Adipocyte (in vitro differentiated cells): ENCODE results near the gene MRPL28.

Experiments used
- DNase-seq: peaks from one replicate; pipeline ENCODE4 v3.0.0-alpha.2; 2015; ENCODE audit warnings: low read depth
- H3K27me3 ChIP-seq: replicated peaks from 2 replicates; pipeline ENCODE4 v1.7.0; 2013; ENCODE audit warnings: mild to moderate bottlenecking, low read length, moderate library complexity; ENCODE audit not compliant: control insufficient read depth, insufficient read depth
- H3K36me3 ChIP-seq: 2 replicates; pipeline ENCODE4 v1.7.0; 2013; ENCODE audit warnings: low read length, mild to moderate bottlenecking, moderate library complexity; ENCODE audit not compliant: control insufficient read depth, insufficient read depth, severe bottlenecking
- H3K4me1 ChIP-seq: 2 replicates; pipeline ENCODE4 v1.7.0; 2013; ENCODE audit warnings: mild to moderate bottlenecking, low read length, moderate library complexity; ENCODE audit not compliant: control insufficient read depth, insufficient read depth
- H3K4me3 ChIP-seq: 2 replicates; pipeline ENCODE4 v1.7.0; 2013; ENCODE audit warnings: mild to moderate bottlenecking, low read length, moderate library complexity
- H3K9ac ChIP-seq: 2 replicates; pipeline ENCODE4 v1.7.0; 2013; ENCODE audit warnings: mild to moderate bottlenecking, low read length, moderate library complexity
- H3K9me3 ChIP-seq: 2 replicates; pipeline ENCODE4 v1.7.0; 2013; ENCODE audit warnings: mild to moderate bottlenecking, low read length, moderate library complexity; ENCODE audit not compliant: control insufficient read depth

The MRPL28 gene

DNA sequence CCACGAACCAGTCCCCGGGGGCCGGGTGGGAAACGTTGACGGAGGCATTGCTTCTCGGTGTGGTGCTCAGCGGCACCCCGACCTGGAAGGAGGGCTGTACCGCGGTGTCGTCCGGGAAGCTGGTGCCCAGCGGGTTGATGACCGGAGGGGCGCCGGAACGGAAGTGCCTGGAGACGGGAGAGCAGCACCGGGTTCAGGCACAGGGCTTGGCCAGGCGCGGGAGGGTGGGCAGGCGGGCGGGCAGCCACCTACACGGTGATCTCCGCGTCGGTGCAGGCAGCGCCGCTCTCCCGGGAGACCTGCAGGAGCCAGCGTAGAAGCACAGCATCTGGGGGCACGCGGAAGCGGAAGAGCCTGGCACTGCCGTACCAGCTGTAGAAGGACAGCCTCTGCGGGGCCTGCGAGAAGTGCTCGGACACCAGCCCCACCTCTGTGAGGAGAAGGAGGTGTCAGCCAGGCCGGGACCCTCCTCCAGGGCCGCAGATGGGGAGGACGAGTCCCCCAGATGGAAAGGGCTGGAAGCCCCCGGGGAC, 7.1 kb upstream of the MRPL28 start:
- Histone ChIP-seq H3K4me1 (no peaks in the 10 kb centered on the region), H3K9ac (no peak overlapping the region), H3K4me3 (no peak overlapping the region), H3K9me3 (no peaks in the 10 kb centered on the region), H3K36me3 (peaks cover 37% of the 10 kb centered on the region), H3K27me3 (no peaks in the 10 kb centered on the region)
- no peak for DNase-seq

DNA sequence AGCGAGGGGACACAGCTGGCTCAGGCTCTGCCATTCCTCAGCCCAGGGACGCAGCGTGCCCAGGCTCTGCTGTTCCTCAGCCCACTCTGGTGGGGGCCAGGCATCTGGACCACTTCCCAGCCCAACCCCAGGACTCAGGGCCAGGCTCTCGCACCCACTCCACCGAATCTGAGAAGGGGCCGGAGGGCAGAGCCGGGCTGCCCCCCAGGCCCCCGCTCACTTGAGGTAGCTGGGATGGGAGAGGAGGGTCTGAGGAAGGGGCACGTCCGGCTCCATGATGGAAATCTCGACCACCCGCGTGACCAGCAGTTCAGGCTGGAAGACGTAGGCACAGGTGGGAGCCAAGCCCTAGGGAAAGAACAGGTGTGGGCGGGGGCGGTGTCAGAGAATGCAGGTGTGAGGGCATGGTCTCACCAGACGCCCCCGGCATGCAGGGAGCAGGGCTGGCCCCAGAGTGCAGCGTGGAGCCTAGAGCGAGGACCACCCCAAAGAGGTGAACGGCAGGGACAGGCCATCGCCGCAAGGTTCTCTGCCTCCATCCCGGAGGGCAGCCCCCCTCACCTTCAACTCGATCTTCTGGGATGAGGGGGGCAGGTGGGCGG, 6.6 kb upstream of the MRPL28 start:
- DNase-seq, result no peak
- no peak overlapping the region for H3K4me3 ChIP-seq
- no peaks in the 10 kb centered on the region for H3K4me1 ChIP-seq
- no peaks in the 10 kb centered on the region for H3K27me3 ChIP-seq
- H3K36me3 ChIP-seq, result peaks cover 43% of the 10 kb centered on the region
- H3K9me3 ChIP-seq, result no peaks in the 10 kb centered on the region
- no peak overlapping the region for H3K9ac ChIP-seq

DNA sequence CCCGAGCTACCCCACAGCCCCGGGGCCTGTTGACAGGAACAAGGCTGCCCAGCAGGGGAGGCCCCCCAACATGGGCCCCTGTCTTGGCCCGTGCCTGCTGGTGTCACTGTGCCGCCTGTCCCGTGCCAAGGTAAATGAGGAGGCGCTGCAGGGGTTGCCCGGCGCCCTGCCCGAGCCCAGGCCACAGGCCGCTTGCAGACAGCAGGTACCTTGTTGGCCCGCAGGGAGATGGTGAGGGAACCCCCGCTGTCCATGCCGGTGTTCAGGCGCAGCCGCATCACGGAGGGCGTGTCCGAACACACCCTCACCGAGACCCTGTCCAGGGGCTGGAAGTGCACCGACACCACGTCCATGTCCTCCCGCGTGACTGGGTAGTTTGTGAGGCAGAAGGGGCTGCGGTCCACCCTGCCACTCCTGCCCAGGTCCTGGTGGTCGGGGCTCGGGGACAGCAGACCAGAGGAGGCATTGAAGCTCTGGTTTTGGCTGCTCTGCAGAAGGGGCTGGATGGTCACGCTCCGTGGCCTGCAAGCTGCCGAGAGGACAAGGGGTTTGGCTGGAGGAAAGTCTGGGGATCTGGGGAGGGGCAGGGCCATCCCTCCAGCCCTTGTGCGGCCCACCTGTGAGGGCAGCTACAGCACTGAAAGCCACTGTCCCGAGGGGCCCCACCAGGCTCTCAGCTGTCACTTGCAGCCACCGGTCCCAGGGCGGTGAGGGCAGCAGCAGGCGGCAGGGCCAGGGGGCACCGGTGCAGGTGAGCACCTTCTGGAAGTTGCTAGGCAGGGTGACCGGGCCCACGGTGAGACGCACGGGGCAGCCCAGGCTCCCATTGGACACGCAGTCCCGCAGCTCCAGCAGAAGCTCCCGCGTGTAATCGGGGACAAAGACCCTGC, 5.8 kb upstream of the MRPL28 start:
- Histone ChIP-seq H3K9me3 (no peaks in the 10 kb centered on the region), H3K9ac (no peak overlapping the region), H3K36me3 (peaks cover 48% of the 10 kb centered on the region), H3K4me3 (no peak overlapping the region), H3K4me1 (no peaks in the 10 kb centered on the region), H3K27me3 (no peaks in the 10 kb centered on the region)
- no peak for DNase-seq

DNA sequence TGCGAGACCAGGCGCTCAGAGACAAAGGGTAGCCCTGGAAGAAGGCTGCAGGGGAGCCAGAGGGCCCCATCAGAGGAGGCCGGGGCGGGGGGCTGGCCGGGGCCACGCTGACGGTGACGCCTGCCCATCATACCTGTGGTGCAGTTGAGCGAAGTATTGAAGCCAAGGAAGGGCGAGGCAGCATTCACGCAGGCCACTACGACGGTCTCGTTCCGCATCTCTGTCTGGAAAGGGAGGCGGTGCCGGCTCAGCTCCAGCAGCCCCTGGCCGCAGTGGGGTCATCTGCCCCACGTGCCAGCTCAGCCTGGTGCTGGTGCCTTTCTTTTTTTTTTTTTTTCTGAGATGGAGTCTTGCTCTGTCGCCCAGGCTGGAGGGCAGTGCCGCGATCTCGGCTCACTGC, 4.9 kb upstream of the MRPL28 start:
- Histone ChIP-seq H3K27me3 (no peaks in the 10 kb centered on the region), H3K9me3 (no peaks in the 10 kb centered on the region), H3K36me3 (peaks cover 48% of the 10 kb centered on the region), H3K4me1 (peaks cover 3% of the 10 kb centered on the region), H3K4me3 (no peak overlapping the region), H3K9ac (no peak overlapping the region)
- no peak for DNase-seq

DNA sequence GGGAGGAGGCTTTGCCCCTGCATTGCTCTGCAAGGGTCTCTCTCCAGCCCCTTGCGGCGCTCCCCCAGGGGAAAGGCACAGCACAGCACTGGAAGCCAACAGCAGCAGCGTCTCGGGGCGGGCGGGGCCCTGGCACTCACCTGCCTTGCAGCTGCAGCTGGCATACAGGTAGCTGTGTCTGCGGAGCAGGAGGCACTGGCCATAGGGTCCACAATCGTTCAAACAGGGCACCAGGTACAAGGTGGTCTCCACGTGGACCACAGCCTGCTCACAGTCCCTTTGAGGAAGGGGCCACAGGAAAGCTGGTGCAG, 4.2 kb upstream of the MRPL28 start:
- Histone ChIP-seq H3K9ac (no peak overlapping the region), H3K9me3 (no peaks in the 10 kb centered on the region), H3K4me3 (no peak overlapping the region), H3K36me3 (peaks cover 48% of the 10 kb centered on the region), H3K4me1 (peaks cover 7% of the 10 kb centered on the region), H3K27me3 (no peaks in the 10 kb centered on the region)
- DNase-seq, result no peak

DNA sequence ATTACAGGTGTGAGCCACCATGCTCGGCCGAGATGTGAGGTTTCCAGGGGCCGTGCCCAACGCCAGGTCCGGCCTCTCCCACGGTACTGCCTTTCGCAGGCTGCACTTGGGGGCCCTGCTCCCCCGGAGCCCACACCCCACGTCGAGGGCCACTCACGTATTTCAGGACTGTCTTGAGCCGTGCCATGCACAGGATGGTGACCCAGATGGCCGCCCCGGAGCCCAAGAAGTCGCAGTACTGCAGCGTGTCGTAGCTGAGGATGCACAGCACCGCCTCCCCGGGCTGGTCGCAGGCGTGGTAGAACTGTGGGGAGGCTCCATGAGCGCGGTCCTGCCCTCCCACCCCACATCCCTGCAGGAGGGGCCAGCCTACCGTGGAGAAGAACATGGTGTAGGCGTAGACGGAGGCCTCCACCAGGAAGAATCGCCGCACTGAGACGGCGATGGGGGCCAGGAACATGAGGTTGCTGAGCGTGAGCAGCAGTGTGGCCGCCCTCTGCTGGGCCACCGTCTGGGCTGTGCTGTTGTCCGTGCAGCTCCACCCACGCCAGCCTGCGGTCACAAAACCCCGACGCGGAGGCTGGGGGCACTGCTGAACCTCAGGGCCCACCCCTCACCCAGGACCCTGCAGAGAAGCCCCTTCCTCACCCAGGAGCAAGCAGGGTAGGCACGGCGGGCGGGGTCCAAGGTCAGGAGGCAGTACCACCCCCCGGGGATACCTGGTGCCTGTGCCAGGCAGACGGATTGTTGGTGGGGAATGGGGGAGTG, 3.7 kb upstream of the MRPL28 start:
- Histone ChIP-seq H3K36me3 (peaks cover 48% of the 10 kb centered on the region), H3K4me3 (no peak overlapping the region), H3K27me3 (no peaks in the 10 kb centered on the region), H3K4me1 (peaks cover 7% of the 10 kb centered on the region), H3K9me3 (no peaks in the 10 kb centered on the region), H3K9ac (no peak overlapping the region)
- DNase-seq, result no peak

DNA sequence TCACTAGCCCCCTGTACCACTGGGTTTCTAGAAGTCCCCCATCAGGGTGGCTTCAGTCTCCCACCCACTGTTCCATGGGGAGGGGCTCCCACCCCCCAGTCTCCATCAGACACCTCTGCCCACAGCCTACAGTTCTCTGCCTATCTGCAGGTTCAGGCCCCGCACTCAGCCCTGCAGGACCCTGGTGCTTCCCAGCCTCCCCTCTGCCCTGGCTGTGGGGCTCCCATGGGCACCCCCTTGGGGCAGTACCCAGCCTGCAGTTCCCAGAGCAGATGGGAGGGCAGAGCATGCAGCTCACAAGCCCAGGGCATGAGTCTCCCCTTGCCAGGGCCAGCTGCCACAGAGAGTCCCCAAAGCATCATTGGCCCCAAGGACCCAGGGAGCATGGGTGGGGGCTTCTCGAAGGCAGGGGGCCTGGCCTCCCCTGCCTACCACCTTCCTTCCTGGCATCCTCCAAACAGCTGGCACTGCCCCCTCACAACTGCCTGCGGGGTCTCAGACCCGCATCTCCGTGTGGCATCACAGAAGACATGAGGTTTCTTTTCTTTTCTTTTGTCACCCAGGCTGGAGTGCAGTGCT, 2.8 kb upstream of the MRPL28 start:
- H3K4me1 ChIP-seq, result peaks cover 7% of the 10 kb centered on the region
- H3K9me3 ChIP-seq, result no peaks in the 10 kb centered on the region
- DNase-seq, result no peak
- no peak overlapping the region for H3K9ac ChIP-seq
- H3K27me3 ChIP-seq, result no peaks in the 10 kb centered on the region
- no peak overlapping the region for H3K4me3 ChIP-seq
- peaks cover 55% of the 10 kb centered on the region for H3K36me3 ChIP-seq

DNA sequence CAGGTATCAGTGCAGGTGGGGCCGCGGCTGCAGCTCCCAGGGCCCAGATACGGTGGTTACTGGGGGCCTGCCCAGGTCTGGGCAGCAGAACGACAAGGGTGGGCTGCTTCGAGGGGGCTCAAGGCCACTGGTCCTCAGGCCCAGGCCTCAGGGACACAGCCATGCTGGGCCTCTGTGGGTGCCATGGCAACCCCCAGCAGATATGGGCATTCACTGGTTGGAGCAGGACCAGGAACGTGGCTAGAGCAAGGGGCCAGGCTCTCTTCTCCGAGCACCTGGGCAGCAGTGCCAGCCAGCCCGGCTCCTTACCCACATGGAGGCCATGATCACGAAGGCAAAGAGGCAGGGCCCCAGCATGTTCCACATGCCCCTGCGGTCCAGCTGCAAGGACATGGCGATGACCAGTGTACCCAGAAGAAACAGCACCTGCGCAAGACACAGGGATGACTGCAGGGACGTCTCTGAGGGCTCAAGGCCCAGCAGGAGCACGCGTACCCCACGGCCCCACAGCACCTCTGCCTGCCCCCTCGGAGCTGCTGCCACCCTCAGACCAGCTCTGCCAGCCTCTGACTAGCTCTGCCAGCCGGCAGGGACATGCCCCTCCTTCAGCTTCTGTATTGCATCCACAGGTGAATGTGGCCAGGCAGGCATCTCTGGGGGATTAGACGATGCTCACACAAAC, 2.1 kb upstream of the MRPL28 start:
- peaks cover 62% of the 10 kb centered on the region for H3K36me3 ChIP-seq
- no peaks in the 10 kb centered on the region for H3K27me3 ChIP-seq
- H3K9ac ChIP-seq, result no peak overlapping the region
- H3K9me3 ChIP-seq, result no peaks in the 10 kb centered on the region
- no peak overlapping the region for H3K4me3 ChIP-seq
- H3K4me1 ChIP-seq, result peaks cover 7% of the 10 kb centered on the region
- DNase-seq, result no peak

DNA sequence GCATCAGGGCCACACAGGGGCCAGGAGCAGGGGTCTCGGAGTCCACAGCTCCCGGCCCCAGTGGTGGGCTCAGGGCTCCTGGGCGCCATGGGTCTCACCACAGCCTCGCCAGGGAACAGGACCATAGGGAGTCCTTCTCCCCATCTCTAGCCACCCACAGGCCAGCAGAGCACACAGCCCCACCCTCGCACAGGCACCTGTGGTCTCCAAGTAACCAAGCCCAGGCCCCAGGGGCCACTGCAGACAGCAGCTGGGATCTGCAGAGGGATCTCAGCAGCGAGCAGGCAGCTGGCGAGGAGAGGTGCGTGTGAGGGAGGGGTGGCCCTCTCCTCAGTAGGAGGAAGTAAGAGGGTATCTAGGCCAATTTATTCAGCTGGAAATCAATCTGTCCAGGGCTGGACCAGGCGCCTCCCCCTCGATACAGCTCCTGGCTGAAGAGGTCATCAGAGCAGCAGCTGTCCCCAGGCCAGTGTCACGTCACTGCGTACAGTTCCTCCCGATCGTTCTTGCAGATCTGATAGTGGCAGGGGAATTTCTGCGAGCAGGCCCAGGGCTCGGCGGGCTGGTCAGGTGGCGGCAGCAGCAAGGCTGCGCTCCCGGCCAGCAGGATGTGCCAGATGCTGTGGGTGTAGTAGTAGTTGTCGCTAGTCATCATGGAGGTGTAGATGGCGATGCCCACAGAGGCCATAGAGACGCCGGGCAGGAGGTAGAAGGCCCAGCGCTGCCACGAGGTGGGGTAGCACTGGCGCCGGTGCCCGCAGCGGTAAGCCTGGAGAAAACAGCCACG, 1.4 kb upstream of the MRPL28 start:
- H3K4me3 ChIP-seq, result no peak overlapping the region
- H3K27me3 ChIP-seq, result no peaks in the 10 kb centered on the region
- peaks cover 69% of the 10 kb centered on the region for H3K36me3 ChIP-seq
- no peak overlapping the region for H3K9ac ChIP-seq
- no peaks in the 10 kb centered on the region for H3K9me3 ChIP-seq
- peaks cover 7% of the 10 kb centered on the region for H3K4me1 ChIP-seq
- no peak for DNase-seq

DNA sequence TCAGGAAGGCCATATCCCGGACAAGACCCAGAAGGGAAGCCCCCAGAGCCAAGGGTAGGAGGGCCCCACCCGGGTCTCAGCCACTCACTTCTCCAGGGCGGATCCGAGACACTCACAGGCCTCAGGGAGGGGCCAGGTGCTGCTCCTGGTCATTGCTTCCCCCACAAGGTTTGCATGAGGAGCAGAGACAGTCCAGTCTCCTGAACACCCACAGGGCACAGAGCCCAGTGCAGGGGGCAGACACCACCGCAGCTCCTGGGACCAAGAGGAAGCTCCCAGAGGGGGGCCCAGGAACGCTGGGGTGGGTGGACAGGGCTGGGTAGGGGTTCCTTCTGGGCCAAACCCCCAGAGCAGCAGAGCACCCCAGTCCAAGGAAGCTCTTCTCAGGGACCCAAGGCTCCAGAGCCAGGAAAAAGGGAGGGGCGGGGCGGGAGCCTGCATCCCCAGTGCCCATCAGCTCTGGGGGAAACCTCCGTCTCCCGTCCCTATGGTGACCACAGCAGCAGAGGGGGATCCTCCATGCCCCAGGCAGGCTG, 709 bp upstream of the MRPL28 start:
- Histone ChIP-seq H3K4me3 (peak overlapping the region; percentile 52), H3K9me3 (no peaks in the 10 kb centered on the region), H3K4me1 (peaks cover 7% of the 10 kb centered on the region), H3K9ac (peak overlapping the region; percentile 73), H3K27me3 (no peaks in the 10 kb centered on the region), H3K36me3 (peaks cover 65% of the 10 kb centered on the region)
- DNase-seq, result no peak
